GM18519 (cell line): ENCODE measurements around the gene IL32.

Experiments used
- ATAC-seq: cut with Tn5 transposase; IDR thresholded peaks from one replicate; pipeline ENCODE4 v1.9.1; 2021; ENCODE audit warnings: mild to moderate bottlenecking, moderate library complexity; ENCODE audit not compliant: unreplicated experiment, low FRiP score

The IL32 gene

GRCh38 chr16:3027983-3028715, 37.3 kb upstream of the IL32 start:
- no peak for ATAC-seq

GRCh38 chr16:3028716-3029319, 36.6 kb upstream of the IL32 start:
- no peak for ATAC-seq

GRCh38 chr16:3029491-3030221, 35.8 kb upstream of the IL32 start:
- ATAC-seq, result no peak

GRCh38 chr16:3030222-3031212, 34.9 kb upstream of the IL32 start:
- no peak for ATAC-seq

- no peak for ATAC-seq
Observed at GRCh38 chr16:3032624-3033023, 32.8 kb upstream of the IL32 start.

- ATAC-seq, result no peak
Observed at GRCh38 chr16:3035289-3035971, 30.0 kb upstream of the IL32 start.

GRCh38 chr16:3035972-3036725, 29.3 kb upstream of the IL32 start:
- no peak for ATAC-seq

GRCh38 chr16:3036726-3037315, 28.6 kb upstream of the IL32 start, which contains the start of gene BICDL2:
BICDL2 (minus strand) TSS chr16:3036944; CDS start chr16:3035496, 1,448 bp downstream.
- ATAC-seq, result no peak

GRCh38 chr16:3038256-3038655, 27.2 kb upstream of the IL32 start:
- no peak for ATAC-seq

- no peak for ATAC-seq
Observed at GRCh38 chr16:3038896-3039295, 26.5 kb upstream of the IL32 start.

GRCh38 chr16:3042376-3042775, 23.1 kb upstream of the IL32 start:
- no peak for ATAC-seq

GRCh38 chr16:3044708-3045107, 20.7 kb upstream of the IL32 start:
- ATAC-seq, result no peak

GRCh38 chr16:3045758-3046640, 19.4 kb upstream of the IL32 start, which contains the start of gene MMP25:
MMP25 (plus strand) TSS chr16:3046561; CDS start chr16:3046918, 357 bp downstream.
- ATAC-seq, result no peak

GRCh38 chr16:3046641-3047386, 18.6 kb upstream of the IL32 start:
- ATAC-seq, result no peak

- ATAC-seq, result no peak
Observed at GRCh38 chr16:3047387-3047720, 18.1 kb upstream of the IL32 start.

- no peak for ATAC-seq
Observed at GRCh38 chr16:3049921-3050481, 15.4 kb upstream of the IL32 start.

GRCh38 chr16:3050487-3050886, 15.0 kb upstream of the IL32 start:
- ATAC-seq, result no peak
